T-helper 2 cell treated with Interferon-gamma antibody and Interleukin-4, amounts not matched to agents 100 ng/mL and 5 ng/mL, for 36 hours (primary cell): ENCODE measurements around the gene RAD51B. TPM values are rescaled to one million over a fixed set of nuclear protein-coding genes. Genes with fewer than 3 reads are reported as not detected.

Source experiments
- intact Hi-C: fragments of 100-400 bp; cut with micrococcal nuclease; formaldehyde crosslinking; loops from one replicate; pipeline ENCODE4 v1.15.1; 2023
- total RNA-seq: library from RNA; stranded (reverse); gene quantifications from 2 replicates; pipeline ENCODE4 v1.2.3, GENCODE V29; 2022

Gene RAD51B
- 28.3 and 31.7 TPM in 2 replicates for total RNA-seq

GRCh38 chr14:67819563-67820421 lies at the start of gene RAD51B:
Gene RAD51B, plus strand, starts transcription at chr14:67819779.
- intact Hi-C loops: loop anchor here (2.0 to 10.0 kb wide), 4 partner anchors 205 to 1333 kb away; partner anchors contain the start of genes ARG2 and DCAF5

GRCh38 chr14:67773844-67774377 lies 45.7 kb upstream of the RAD51B start:
- intact Hi-C loops: no loop called here

- intact Hi-C loops: no loop called here
Observed at GRCh38 chr14:67776653-67777322, 42.8 kb upstream of the RAD51B start.

- intact Hi-C loops: no loop called here
Observed at GRCh38 chr14:67778792-67779191, 40.8 kb upstream of the RAD51B start.

GRCh38 chr14:67782090-67782489 lies 37.5 kb upstream of the RAD51B start:
- intact Hi-C loops: no loop called here

GRCh38 chr14:67784244-67784823 lies 35.2 kb upstream of the RAD51B start:
- intact Hi-C loops: no loop called here

- intact Hi-C loops: no loop called here
Observed at GRCh38 chr14:67785270-67786109, 34.1 kb upstream of the RAD51B start.

- intact Hi-C loops: no loop called here
Observed at GRCh38 chr14:67787673-67788072, 31.9 kb upstream of the RAD51B start.

- intact Hi-C loops: no loop called here
Observed at GRCh38 chr14:67798731-67799130, 20.8 kb upstream of the RAD51B start.

- intact Hi-C loops: no loop called here
Observed at GRCh38 chr14:67800743-67801142, 18.8 kb upstream of the RAD51B start.

GRCh38 chr14:67806246-67806645 lies 13.3 kb upstream of the RAD51B start:
- intact Hi-C loops: no loop called here

- intact Hi-C loops: loop anchor here (5.0 to 10.0 kb wide), 3 partner anchors 200 to 1002 kb away; partner anchors contain the start of gene ARG2
Observed at GRCh38 chr14:67814821-67815220, 4.8 kb upstream of the RAD51B start.

GRCh38 chr14:67815573-67816225 lies 3.9 kb upstream of the RAD51B start:
- intact Hi-C loops: loop anchor here (1.0 to 10.0 kb wide), 7 partner anchors 120 to 1002 kb away; partner anchors contain the start of genes ARG2, ATP6V1D, RDH11 and VTI1B

- intact Hi-C loops: loop anchor here (1.0 to 10.0 kb wide), 7 partner anchors 121 to 1001 kb away; partner anchors contain the start of genes ARG2, ATP6V1D, RDH11 and VTI1B
Observed at GRCh38 chr14:67816326-67817002, 3.1 kb upstream of the RAD51B start, which contains the start of gene ZFYVE26. Gene ZFYVE26, minus strand, starts transcription at chr14:67816590. Its CDS starts 627 bp downstream, at chr14:67815963.

GRCh38 chr14:67817750-67818438 lies 1.7 kb upstream of the RAD51B start:
- intact Hi-C loops: loop anchor here (5.0 to 10.0 kb wide), 3 partner anchors 203 to 999 kb away; partner anchors contain the start of gene ARG2

- intact Hi-C loops: loop anchor here (5.0 to 10.0 kb wide), 3 partner anchors 204 to 999 kb away; partner anchors contain the start of gene ARG2
Observed at GRCh38 chr14:67818476-67818875, 1.1 kb upstream of the RAD51B start.

GRCh38 chr14:67820428-67820971 lies 921 bp downstream of the RAD51B start:
- intact Hi-C loops: loop anchor here (2.0 kb wide), 1 partner anchor 1332 kb away; the partner anchor contains the start of gene DCAF5

GRCh38 chr14:67821121-67821520 lies 1.5 kb downstream of the RAD51B start:
- intact Hi-C loops: loop anchor here (2.0 kb wide), 1 partner anchor 1332 kb away; the partner anchor contains the start of gene DCAF5
